Skeletal muscle cell (primary cell): ENCODE measurements around the gene PRR5L.

Source experiments
- DNase-seq: peaks from one replicate; pipeline ENCODE4 v3.0.0-alpha.2; 2010; ENCODE audit warnings: low read depth
- H3K4me3 ChIP-seq: 2 replicates; pipeline ENCODE4 v1.5.1; 2011; ENCODE audit warnings: low read depth, mild to moderate bottlenecking, control low read depth, low read length, moderate library complexity

PRR5L gene

DNA sequence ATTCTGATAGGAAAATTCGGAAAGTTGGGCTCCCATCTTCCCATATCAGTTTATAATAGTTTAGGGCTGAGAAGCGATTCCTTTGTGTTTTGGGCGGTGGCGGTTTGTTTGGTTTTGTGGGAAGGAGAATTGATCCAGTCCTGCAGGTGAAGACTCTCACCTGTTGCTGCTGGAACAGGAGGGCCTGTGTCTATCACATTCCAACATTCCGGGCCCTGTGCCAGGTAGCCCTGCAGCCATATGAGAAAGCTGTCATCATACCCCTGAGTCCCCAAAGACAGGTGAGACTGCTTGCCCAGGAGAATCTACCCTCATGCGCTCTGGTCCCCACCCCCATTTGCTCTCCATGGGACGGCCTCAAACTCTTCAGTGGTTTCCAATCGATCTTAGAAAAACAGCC, 151.9 kb downstream of the PRR5L start:
- H3K4me3 ChIP-seq, result no peak overlapping the region
- no peak for DNase-seq

DNA sequence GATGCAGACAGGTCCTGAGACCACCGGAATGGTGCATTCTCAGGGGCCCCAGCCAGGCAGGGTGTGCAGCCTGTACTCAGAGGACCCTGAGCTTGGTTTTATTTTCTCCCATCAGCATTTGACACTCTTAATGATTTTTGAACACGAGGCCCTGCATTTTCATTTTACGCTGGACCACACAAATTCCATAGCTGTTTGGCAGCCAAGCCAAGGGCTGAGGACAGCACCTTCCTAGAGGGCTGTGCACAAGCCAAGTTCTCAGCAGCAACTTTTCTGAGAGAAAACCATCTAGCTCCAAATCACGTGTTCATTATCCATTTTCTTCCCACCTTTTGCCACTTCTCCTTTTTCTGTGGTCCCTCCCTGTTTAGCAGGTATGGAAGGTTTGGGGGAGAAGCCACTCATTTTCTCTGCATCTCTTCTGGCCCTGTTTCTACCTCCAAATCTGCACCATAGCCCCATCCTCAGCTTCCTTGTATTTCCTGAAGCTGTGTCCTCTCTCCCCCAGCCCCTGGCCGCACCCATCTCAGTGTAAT, 153.5 kb downstream of the PRR5L start:
- DNase-seq, result no peak
- H3K4me3 ChIP-seq, result no peak overlapping the region

DNA sequence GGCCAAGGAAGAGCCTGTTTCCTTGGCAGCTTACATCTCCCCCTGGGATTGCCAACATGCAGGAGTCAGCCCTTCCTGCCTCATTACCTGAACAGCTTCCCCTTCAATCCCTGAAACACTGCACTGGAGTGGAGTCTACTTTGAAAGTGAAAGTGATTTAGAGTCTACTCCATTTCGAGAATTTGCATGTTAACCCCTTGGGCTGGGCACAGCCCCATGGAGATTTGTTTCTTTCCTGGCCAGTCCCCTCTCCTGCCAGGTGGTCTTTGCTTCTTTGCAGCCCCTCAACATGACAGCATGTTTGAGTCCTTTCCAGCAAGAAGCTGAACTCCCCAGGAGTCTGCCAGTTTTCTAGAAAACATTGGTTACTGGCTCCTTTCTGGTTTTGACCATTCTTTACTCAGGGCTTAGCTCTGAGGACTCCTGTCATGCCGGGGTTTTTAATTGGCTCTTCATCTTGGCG, 154.1 kb downstream of the PRR5L start:
- no peak for DNase-seq
- H3K4me3 ChIP-seq, result no peak overlapping the region

DNA sequence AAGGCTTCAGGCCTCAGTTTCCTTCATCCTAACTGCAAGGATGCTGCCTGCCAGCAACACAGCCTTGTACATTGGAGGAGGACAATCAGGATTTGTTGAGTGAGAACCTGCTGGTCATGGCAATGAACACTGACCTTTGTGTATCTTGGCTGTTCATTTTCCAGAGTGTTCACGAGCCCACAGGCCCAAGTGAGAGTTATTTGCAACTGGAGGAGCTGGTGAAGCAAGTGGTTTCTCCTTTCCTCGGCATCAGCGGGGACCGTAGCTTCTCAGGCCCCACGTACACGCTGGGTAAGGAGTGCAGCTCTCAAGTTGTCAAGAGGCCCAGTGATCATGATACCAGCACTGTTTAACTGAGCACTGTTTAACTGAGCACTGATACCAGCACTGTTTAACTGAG, 155.0 kb downstream of the PRR5L start:
- no peak for DNase-seq
- no peak overlapping the region for H3K4me3 ChIP-seq

DNA sequence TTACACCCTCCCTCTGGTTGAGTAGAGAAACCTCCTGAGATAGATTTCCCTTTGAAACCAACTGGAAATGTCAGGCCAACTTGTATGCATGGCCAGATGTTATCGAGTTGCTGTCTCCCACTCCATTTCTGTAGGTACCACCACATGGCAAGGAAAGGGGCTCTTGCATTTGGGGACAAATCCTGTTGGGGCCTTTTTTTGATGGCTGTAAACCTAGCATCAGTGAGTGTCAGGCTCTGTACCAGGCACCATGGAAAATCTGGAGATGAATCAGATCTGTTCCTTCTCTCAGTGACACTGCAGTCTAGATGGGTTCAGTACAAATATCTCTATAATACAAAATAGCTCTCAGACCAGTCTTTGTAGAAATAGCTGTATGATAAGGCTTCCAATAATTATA, 155.6 kb downstream of the PRR5L start:
- no peak overlapping the region for H3K4me3 ChIP-seq
- no peak for DNase-seq

DNA sequence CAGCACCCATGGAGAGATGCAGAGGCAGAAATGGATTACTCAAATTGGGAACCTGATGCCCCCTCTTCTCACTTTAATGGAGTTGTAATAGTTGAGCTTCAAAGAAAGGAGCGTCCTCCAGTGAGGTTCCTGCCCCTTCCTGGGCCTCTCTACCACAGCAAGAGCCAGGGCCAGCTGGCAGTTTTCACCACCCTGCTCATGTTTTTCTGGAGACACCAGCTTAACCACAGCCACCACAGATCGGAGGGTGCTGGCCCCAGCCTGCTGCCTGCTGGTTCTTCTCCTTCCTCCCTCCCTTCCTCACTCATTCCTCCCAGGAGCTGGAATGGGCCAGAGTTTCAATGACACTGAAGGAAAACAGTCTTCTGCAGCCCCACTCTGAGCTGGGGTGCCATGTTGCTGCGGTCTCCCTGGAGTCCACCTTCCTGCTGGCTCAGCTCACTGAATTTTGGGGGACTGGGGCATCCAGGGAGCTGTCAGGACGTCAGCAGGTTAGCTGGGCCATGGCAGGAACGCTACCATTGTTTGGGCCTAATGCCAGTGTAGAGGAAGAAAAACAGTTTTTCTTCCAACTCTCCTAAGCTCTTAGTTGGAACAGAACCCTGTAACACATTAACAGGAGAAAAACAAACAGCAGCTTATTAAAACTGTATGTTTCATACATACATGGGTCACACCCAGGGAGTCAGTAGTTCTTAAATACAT, 156.3 kb downstream of the PRR5L start:
- H3K4me3 ChIP-seq, result no peak overlapping the region
- DNase-seq, result no peak

DNA sequence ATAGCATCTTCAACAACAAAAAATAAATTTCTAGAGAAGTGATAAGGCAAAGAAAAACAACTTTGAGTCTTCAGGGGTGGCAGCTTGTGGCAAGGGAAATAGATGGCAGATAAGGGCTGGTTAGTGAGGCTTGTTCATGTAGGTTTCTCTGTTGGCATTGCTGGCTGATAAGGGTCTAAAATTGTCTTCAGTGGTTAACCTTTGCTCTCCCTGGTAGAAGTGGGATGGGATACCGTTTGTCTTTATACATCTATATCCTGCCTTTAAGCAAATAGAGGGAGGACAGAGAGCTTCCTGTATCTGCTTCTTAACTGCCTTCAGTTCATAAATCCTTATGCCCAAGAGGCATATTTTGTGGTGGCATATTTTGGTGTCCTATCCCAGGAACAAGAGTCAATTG, 156.9 kb downstream of the PRR5L start:
- DNase-seq, result no peak
- no peak overlapping the region for H3K4me3 ChIP-seq

DNA sequence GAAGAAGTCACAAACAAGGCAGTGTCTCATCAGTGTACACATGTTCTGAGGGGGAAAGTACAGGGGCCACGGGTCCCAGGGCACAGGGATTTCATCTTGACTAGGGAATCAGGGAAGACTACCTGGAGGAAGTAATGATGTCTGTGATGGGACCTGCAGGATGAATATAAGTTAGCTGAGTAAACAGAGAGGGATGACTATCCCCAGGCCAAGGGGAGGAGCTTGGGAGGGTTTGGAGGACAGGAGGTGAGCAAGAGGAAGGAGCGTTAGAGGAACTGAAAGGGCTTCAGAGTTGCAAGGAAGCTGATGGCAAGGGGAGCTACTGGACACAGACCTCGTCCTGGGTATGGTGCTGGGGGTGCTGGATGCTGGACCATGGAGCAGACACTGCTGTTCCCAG, 157.6 kb downstream of the PRR5L start:
- no peak for DNase-seq
- H3K4me3 ChIP-seq, result no peak overlapping the region

DNA sequence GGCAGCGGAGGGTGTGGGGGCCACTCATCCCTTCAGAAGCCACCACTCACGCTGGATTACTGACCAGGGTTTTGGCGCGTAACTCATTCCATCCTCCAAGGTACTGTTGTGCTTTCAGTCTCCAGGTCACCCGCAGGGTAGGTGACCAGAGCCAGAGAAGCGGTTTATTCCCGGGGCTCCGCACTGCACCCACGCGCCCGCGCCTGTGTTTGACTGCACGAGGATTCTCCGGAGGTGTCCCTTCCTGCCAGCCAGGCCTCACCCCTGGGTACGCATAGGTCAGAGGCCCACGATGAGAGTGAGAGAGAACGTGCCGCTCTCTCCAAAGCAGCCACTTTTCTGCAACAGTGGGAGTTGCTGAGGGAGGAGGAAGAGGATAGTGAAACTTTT, 158.5 kb downstream of the PRR5L start:
- DNase-seq, result no peak

DNA sequence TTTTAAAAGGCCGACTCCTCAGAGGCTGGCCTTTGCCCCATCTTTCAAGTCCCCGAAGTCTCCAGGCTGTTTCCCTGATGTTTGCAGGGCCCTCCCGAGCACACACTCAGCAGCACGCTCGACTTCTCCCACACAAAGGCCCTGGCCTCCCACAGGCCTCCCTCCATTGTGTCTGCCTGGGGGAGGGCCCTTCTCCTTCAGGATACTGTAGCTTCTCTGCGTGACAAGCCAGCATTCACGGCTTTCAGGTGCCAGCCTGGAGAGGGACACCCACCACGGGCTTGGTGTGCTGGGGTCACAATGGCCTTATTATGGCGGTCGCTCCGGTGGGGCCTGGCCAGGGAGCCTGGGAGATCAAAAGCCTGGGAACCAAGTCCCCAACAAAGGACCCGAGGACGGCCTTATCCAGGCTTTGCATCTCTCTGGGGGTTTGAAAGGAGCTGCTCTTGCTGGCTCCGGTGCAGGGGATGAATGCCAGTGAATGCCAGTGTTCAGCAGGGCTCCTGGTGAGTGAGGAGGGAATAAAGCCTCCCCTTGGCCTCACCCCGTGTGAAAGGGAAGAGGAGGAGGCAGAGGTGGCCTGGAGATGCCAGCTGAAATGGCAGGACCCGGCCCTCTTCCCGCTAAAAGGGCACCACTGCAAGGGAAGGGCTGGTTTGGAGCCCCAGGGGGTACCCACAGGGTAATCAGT, 159.0 kb downstream of the PRR5L start:
- H3K4me3 ChIP-seq, result no peak overlapping the region
- DNase-seq, result no peak

More for the DNA sequence above, 158.5 kb downstream of the PRR5L start:
- H3K4me3 ChIP-seq, result no peak overlapping the region

DNA sequence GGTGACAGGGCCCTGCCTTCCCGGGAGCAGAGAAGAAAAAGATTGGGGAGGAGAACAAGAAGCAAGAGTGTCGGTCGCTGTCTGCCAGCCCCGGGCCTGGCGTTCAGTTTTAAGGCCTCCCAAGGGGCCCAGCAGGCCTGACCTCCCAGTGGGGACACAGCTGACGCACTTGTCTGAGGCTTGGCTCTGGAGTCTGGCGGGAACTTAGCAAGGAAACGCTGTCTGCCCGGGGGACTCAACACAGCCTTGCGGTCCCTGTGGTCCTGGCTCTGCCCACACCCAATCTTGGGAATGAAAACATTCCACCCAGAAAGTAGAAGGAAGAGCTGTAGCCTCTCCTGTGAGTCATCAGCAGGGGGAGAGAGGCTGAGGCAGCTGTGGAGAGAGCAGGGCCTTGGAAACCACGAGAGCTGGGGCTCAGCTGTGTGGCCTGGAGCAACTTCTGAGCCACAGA, 159.6 kb downstream of the PRR5L start:
- DNase-seq, result peak; percentile 97
- H3K4me3 ChIP-seq, result no peak overlapping the region

DNA sequence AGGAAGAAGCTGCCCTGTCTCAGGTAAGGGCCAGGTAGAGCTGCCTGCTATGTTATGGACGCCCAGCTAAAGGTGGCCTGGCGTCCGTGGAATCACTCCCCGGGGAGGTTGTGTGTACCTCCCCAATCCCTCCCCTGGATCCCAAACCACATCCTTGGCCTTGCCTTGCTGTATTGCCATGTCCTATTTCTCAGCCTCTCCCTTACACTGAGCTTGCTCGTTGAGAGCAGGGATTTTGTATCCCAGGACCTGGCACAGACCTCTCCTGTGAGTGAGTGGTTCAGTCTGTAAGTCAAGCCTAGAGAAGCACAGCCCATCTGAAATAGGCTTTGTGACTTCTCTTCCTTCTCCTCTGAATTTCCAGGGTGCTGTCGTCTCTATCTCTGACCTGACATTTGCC, 160.1 kb downstream of the PRR5L start:
- no peak overlapping the region for H3K4me3 ChIP-seq
- peak; percentile 44 for DNase-seq

DNA sequence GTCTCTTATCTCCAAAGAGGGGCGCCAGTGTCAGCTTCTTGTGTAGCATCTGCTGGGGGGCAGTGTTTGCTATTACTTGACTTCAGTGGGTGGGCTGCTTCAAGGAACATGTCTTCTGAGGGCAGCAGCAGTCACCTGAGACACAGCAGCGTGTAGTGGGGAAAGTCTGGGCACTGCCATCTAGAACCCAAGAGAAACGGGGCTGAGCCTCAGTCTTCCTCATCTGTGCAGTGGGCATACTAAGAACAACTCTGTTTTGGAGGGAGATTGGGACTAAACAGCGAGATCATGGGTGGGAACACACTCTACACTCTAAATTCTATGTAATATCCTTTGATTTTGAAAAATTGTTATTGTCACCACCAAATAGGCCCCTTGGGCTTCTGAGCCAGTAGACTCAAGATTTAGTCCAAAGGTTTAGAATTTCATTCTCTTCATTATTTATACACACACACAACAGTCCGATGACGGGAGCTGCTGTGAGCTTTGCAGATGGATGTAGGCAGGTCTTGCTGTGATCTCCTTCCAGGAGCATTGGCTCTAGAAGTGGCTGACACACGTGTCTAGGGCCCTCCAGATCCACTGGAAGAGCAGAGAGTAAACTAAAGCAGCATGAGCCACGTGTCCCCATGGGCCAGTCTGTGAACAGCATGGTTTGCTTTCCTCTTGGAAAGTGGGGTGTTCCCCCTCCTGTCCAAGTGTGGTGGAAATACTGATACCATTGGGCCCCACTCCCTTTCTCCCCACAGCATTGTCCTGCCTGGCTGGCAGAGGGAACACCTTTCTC, 162.2 kb downstream of the PRR5L start:
- no peak for DNase-seq
- H3K4me3 ChIP-seq, result no peak overlapping the region

DNA sequence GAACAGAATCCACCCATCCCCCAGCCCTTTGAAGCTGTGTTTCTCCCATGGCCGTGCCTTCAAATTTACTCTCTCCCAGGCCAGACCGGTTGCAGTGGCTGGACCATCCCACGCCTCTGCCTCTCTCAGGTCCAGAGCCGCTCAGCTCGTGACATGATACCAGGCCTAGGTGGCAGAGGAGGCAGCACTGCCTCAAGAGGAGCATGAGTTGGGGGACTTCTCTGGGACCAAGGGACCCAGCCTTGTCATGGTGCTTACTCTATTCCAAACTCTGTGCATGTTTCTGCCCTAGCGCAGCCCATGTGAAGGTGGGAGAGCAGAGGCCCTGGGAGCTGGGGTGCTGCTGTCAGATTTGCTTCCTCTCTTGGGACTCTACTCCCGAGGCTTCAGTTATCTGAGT, 163.0 kb downstream of the PRR5L start:
- DNase-seq, result no peak
- no peak overlapping the region for H3K4me3 ChIP-seq

DNA sequence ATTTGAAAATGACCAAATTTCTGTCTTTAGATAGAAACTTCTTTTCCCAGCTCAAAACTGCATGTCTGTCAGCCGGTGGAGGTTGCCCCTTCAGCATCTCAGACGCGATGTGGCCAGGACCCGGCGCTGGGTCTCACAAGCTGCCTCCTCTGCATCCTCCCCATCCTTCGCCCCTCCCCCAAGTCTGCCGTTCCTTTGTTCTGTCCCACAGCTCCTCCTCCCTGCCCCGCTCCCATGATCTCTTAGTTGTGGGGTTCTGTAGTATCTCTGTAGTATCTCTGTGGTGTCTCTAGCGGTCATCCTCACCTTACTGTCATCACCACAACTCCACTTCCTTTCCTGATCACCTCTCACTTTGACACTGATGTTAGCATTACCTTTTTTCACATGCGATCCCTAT, 164.1 kb downstream of the PRR5L start:
- no peak overlapping the region for H3K4me3 ChIP-seq
- DNase-seq, result no peak

DNA sequence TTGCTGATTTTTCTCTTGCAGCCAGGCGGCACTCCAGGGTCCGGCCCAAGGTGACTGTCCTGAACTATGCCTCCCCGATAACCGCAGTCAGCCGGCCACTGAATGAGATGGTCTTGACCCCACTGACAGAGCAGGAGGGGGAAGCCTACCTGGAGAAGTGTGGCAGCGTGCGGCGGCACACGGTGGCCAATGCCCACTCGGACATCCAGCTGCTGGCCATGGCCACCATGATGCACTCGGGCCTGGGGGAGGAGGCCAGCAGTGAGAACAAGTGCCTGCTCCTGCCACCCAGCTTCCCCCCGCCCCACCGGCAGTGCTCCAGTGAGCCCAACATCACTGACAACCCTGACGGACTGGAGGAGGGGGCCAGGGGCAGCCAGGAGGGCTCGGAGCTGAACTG, 166.2 kb downstream of the PRR5L start:
- H3K4me3 ChIP-seq, result no peak overlapping the region
- no peak for DNase-seq

DNA sequence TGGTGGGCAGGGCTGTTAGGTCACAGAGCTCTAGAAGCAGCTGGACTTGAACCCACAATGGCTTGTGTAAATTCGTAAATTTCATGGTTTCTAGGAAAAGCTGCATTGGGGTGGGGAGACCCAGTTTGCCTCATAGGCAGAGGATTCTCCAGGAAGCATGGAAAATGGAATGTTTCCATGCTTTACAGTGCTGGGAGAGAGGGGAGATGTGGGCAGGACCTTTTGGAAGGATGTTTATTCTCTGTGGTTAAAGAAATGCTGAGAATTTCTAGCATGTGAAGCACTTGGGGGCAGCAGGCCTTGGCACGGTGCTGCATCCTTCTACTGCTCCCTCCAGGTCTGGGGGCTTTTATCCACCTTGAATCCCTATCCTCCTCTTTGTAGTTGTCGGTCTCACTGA, 167.7 kb downstream of the PRR5L start:
- no peak for DNase-seq
- H3K4me3 ChIP-seq, result no peak overlapping the region

DNA sequence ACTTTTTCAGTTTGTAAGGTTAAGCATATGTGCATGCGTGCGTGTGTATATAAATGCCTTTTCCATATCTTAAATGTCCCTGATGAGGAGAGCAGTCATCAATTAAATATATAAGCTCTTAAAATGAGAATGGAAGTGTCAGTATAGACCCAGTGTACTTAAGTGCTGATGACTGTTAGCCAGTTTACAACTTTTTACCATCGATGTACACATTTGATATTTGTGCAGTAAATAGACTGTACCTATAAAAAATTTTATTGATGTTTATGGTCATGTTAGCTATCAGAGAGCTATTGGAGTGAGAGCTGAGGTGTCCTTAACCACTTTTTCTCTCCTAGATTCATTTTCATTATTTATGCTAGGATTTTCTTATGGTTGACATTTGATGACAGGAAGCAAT, 168.6 kb downstream of the PRR5L start:
- H3K4me3 ChIP-seq, result no peak overlapping the region
- no peak for DNase-seq

DNA sequence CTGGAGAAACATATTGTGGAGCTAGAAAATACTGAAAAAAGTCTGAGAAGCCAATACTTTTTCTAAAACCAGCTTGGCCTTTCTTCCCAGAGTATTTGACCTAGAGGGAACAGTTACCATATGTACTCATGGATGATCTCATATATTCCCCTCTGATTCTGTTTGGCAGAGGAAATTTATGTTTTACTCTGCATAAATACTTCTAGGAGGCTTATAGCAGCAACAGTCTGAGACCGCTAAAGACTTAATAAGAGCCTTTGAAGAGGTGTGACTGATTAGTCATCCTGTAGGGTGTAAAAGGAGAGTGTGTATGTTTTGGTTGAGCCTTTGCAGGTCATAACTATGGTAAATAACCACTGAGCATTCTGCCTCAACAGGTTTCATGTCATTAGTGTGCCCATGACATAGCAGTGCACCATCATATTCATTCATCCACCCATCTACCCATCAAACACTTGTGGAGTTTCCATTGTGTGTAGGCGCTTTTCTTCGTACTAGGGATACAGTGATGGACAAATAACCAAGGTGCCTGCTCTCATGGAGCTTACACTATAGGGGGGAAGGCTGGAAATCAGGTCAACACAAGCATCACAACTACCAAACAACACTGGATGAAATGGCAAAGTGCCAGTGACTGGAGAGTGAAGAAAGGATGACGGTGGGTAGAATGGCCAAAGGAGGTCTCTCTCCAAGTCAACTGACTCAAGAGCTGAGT, 169.5 kb downstream of the PRR5L start:
- peak; percentile 38 for DNase-seq
- H3K4me3 ChIP-seq, result no peak overlapping the region

DNA sequence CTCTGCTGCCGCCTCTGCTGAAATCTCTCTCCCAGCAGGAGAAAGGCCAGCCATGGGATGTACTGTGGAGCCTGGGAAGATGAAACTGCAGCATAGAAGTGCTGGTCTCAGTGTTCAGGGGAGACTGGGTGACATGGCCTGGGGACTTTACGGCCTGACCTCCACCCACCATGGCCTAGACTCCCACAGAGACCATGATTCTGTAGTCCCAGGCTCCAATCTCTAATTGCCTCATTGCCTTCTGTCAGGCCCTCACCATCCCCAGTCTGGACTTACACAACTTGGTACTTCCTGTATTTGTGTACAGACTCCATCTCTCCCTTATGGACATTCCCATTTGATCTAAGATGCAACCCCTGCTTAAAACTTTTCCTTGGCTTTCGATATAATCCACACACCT, 170.9 kb downstream of the PRR5L start:
- DNase-seq, result no peak
- no peak overlapping the region for H3K4me3 ChIP-seq
